ENCODE results near the gene GPC3. TPM values are rescaled to one million over a fixed set of nuclear protein-coding genes. Genes with fewer than 3 reads are reported as not detected.

Gene GPC3
- polyA plus RNA-seq, 3 donors, result not detected

DNA sequence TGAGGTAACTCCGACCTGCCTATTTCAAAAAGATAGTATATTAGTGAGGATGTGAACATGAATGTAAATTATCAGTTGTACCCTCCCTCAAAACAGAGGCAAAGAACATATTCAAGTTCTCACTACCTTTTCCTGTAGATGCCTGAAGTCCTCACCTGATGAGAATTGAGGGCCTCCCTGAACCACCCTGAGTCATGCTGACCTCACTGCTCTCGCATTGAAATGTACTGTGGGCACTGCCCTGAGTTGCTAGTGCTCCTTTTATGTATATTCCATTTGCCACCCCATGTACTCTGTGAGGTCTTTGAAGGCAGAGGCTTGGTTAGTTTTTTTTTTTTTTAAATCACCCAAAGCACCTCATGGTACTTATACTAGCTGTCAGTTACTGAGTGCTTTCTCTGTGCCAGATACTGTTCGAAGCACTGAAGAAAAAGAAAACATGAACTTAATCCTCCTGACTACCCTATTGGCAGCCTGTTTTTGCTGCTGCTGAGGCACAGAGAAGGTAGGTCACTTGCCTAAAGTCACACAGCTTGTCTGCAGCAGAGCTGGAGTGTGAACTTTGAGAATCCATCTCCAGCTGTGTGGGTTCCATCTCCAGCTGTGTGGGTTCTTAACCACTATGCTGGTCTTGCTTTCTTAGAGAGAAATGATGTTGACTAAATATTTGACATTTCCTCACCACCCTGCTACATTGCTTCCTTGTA, 317.0 kb downstream of the GPC3 start:
- H3K27ac Mint-ChIP-seq, result no peak overlapping the region
- H3K4me1 Mint-ChIP-seq, result no peaks in the 10 kb centered on the region
- WGBS (ENCODE audit: insufficient coverage), result no CpG with 5 or more reads among the region's 3 CpGs
- TF ChIP-seq, protein P1, sequence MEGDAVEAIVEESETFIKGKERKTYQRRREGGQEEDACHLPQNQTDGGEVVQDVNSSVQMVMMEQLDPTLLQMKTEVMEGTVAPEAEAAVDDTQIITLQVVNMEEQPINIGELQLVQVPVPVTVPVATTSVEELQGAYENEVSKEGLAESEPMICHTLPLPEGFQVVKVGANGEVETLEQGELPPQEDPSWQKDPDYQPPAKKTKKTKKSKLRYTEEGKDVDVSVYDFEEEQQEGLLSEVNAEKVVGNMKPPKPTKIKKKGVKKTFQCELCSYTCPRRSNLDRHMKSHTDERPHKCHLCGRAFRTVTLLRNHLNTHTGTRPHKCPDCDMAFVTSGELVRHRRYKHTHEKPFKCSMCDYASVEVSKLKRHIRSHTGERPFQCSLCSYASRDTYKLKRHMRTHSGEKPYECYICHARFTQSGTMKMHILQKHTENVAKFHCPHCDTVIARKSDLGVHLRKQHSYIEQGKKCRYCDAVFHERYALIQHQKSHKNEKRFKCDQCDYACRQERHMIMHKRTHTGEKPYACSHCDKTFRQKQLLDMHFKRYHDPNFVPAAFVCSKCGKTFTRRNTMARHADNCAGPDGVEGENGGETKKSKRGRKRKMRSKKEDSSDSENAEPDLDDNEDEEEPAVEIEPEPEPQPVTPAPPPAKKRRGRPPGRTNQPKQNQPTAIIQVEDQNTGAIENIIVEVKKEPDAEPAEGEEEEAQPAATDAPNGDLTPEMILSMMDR (IDR thresholded peaks at IDR 0.05), result no peak
- no peak overlapping the region for H3K4me3 Mint-ChIP-seq
- Histone ChIP-seq H3K27me3 (ENCODE audit: control insufficient read depth in 2 of 2, insufficient read depth in 2 of 2, low read length in 2 of 2) (no peaks in the 10 kb centered on the region), H3K36me3 (replicated peaks in 1 of 2; ENCODE audit: control insufficient read depth in 1 of 2, insufficient read depth in 2 of 2, low read length in 2 of 2) (no peaks in the 10 kb centered on the region), H3K9ac (ENCODE audit: insufficient read depth, low read length, poor library complexity, severe bottlenecking) (no peak overlapping the region), H4K20me1 (ENCODE audit: insufficient read depth, low read length) (no peaks in the 10 kb centered on the region), H2AFZ (ENCODE audit: insufficient read depth, low read depth, low read length, poor library complexity, severe bottlenecking) (no peak overlapping the region), H3K79me2 (ENCODE audit: insufficient read depth, low read length) (no peaks in the 10 kb centered on the region), H3K9me3 (replicated peaks in 1 of 2; ENCODE audit: control insufficient read depth in 1 of 2, insufficient read depth in 1 of 2, low read length in 2 of 2) (no peaks in the 10 kb centered on the region), H3K4me3 (replicated peaks in 1 of 3; ENCODE audit: low read depth in 2 of 3, low read length in 3 of 3) (no peak overlapping the region), H3K4me1 (ENCODE audit: control insufficient read depth in 1 of 2, insufficient read depth in 2 of 2, low read length in 2 of 2) (no peaks in the 10 kb centered on the region), H3K27ac (ENCODE audit: low read depth in 1 of 2, low read length in 2 of 2) (no peak overlapping the region), H3K4me2 (replicated peaks; ENCODE audit: extremely low read depth, low read length, poor library complexity, severe bottlenecking) (no peak overlapping the region)
- intact Hi-C loops (cut with micrococcal nuclease), result no loop called here
- H3K9me3 Mint-ChIP-seq, result no peaks in the 10 kb centered on the region
- peaks cover 0 to 7% (median 0%) of the 10 kb centered on the region in 3 donors for H3K27me3 Mint-ChIP-seq (ENCODE audit: low read depth in 3 of 3)
- no peaks in the 10 kb centered on the region for H3K36me3 Mint-ChIP-seq
- no peak for DNase-seq

DNA sequence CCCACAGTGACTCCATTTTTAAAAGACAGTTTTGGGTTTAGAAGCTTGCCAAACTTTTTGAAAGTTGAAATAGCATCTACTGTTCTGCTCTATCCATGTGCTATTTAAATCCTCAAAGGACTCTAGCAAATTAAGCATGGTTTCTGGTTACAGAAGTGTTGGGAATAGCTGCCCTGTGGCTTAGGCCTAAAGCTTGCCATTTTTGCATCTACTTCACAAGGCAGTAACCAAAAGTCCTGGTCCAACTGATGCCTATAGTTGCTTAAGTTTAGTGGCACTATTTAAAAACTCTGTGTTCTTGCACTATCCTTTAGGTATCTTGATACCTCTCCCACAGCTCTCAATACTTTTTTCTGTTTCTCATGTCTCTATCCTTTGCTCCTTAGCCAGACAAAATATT, 319.1 kb downstream of the GPC3 start:
- H3K36me3 ChIP-seq (replicated peaks in 1 of 2; ENCODE audit: control insufficient read depth in 1 of 2, insufficient read depth in 2 of 2, low read length in 2 of 2), result no peaks in the 10 kb centered on the region
- Mint-ChIP-seq H3K27me3 (ENCODE audit: low read depth in 3 of 3) (peaks cover 0 to 7% (median 0%) of the 10 kb centered on the region in 3 donors), H3K4me1 (no peaks in the 10 kb centered on the region), H3K4me3 (no peak overlapping the region), H3K27ac (no peak overlapping the region), H3K36me3 (no peaks in the 10 kb centered on the region), H3K9me3 (no peaks in the 10 kb centered on the region)
- H3K4me1 ChIP-seq (ENCODE audit: control insufficient read depth in 1 of 2, insufficient read depth in 2 of 2, low read length in 2 of 2), result no peaks in the 10 kb centered on the region
- no peaks in the 10 kb centered on the region for H3K9me3 ChIP-seq (replicated peaks in 1 of 2; ENCODE audit: control insufficient read depth in 1 of 2, insufficient read depth in 1 of 2, low read length in 2 of 2)
- H2AFZ ChIP-seq (ENCODE audit: insufficient read depth, low read depth, low read length, poor library complexity, severe bottlenecking), result no peak overlapping the region
- TF ChIP-seq, protein P1 (IDR thresholded peaks at IDR 0.05), result no peak
- H4K20me1 ChIP-seq (ENCODE audit: insufficient read depth, low read length), result no peaks in the 10 kb centered on the region
- no peaks in the 10 kb centered on the region for H3K27me3 ChIP-seq (ENCODE audit: control insufficient read depth in 2 of 2, insufficient read depth in 2 of 2, low read length in 2 of 2)
- H3K79me2 ChIP-seq (ENCODE audit: insufficient read depth, low read length), result no peaks in the 10 kb centered on the region
- H3K27ac ChIP-seq (ENCODE audit: low read depth in 1 of 2, low read length in 2 of 2), result no peak overlapping the region
- H3K4me3 ChIP-seq (replicated peaks in 1 of 3; ENCODE audit: low read depth in 2 of 3, low read length in 3 of 3), result no peak overlapping the region
- intact Hi-C loops (cut with micrococcal nuclease), result no loop called here
- no peak overlapping the region for H3K4me2 ChIP-seq (replicated peaks; ENCODE audit: extremely low read depth, low read length, poor library complexity, severe bottlenecking)
- no peak overlapping the region for H3K9ac ChIP-seq (ENCODE audit: insufficient read depth, low read length, poor library complexity, severe bottlenecking)
- no peak for DNase-seq
